Embryonic facial prominence (tissue), 1 donor: ENCODE data around the gene PIGQ.

Experiments used
- DNase-seq: peaks from one replicate; pipeline ENCODE4 v3.0.0-alpha.2; 2016; ENCODE audit errors: extremely low spot score

The PIGQ gene

GRCh38 chr16:628321-629061 lies 58.7 kb downstream of the PIGQ start:
- no peak for DNase-seq

DNA sequence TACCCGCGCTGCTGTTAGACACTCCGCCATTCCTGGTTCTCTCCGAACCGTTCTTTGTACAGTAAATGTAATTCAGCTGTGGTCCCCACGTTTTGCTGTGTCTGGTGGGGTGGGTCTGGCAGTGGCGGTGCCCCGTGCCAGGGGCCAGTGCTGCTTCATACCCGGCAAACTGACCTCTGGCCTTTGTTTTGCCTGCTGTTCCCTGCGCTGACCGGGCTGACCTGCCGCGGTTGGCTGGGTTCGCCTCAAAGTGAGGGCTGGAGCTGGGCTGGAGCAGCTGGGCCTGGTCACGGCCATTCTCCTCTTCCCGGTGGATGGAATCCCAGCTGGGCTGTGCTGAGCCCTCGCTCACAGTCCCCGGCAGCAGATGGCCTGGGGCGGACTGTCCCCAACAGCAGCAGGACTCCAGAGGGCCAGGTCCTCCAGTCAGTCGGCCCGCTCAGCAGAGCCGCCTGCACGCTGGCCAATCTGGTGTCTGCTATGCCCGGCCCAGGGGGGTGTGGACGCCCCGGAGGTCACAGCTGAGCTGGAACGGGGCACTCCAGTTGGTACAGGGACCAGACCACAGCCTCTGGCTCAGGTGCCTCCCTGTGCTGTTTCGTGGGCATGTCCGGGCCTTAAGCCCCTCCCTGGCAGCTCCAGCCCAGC lies 59.5 kb downstream of the PIGQ start:
- DNase-seq = no peak

DNA sequence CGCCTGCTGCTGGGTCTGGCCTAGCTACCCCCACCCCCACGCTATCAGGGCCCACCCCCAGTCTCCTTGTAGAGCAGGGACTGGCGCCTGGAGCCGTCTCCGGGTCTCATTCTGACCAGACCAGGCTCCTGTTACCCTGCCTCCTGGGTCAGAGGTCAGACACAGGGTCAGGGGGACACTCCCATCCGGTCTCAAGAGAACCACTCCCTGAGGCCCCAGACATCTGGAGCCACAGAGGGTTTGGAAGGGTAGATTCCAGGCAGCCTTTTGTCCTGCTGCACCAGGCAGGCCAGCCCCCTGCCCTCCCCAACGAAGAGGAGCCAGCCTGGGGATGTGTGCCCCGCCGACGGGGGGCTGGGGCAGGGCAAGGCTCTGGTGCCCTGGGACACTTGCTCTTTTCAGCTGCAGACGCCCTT lies 60.1 kb downstream of the PIGQ start:
- no peak for DNase-seq

- no peak for DNase-seq
These were observed 60.6 kb downstream of the PIGQ start for GRCh38 chr16:630249-630814.

DNA sequence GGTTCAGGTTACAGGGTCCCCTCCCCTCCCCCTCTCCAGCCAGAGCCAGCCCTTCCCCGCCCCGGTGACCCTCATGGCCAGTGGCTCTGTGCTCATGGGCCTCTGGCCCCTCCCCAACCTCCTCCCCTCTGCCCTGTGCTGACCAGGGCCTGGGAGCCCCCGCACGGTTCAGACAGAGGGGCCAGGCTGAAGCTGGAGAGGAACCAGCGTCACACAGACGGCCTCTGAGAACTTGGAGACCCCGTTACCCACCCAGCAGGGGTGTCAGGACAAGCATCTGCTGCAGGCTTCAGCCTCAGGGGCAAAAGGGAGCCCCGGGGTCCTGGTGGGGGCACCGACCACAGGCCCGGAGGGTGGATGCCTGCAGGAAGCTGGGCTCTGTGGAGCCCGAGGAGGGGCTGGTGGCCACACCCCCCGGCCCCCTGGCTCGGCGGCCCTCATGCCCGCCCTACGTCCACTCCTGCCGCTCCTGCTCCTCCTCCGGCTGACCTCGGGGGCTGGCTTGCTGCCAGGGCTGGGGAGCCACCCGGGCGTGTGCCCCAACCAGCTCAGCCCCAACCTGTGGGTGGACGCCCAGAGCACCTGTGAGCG lies 61.1 kb downstream of the PIGQ start, which contains the start of gene WFIKKN1:
WFIKKN1 (plus strand) TSS at position 171 of the 591 bp plus-strand sequence; CDS start at position 440, 269 bp downstream.
- DNase-seq = no peak

GRCh38 chr16:631808-632358 lies 62.1 kb downstream of the PIGQ start:
- no peak for DNase-seq

DNA sequence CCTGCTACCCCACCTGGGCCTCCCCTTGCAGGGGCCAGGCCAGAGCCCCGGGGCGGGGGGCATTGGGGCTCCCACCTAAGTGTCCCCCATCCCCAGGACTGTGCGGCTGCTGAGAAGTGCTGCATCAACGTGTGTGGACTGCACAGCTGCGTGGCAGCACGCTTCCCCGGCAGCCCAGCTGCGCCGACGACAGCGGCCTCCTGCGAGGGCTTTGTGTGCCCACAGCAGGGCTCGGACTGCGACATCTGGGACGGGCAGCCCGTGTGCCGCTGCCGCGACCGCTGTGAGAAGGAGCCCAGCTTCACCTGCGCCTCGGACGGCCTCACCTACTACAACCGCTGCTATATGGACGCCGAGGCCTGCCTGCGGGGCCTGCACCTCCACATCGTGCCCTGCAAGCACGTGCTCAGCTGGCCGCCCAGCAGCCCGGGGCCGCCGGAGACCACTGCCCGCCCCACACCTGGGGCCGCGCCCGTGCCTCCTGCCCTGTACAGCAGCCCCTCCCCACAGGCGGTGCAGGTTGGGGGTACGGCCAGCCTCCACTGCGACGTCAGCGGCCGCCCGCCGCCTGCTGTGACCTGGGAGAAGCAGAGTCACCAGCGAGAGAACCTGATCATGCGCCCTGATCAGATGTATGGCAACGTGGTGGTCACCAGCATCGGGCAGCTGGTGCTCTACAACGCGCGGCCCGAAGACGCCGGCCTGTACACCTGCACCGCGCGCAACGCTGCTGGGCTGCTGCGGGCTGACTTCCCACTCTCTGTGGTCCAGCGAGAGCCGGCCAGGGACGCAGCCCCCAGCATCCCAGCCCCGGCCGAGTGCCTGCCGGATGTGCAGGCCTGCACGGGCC lies 62.9 kb downstream of the PIGQ start:
- DNase-seq = no peak

DNA sequence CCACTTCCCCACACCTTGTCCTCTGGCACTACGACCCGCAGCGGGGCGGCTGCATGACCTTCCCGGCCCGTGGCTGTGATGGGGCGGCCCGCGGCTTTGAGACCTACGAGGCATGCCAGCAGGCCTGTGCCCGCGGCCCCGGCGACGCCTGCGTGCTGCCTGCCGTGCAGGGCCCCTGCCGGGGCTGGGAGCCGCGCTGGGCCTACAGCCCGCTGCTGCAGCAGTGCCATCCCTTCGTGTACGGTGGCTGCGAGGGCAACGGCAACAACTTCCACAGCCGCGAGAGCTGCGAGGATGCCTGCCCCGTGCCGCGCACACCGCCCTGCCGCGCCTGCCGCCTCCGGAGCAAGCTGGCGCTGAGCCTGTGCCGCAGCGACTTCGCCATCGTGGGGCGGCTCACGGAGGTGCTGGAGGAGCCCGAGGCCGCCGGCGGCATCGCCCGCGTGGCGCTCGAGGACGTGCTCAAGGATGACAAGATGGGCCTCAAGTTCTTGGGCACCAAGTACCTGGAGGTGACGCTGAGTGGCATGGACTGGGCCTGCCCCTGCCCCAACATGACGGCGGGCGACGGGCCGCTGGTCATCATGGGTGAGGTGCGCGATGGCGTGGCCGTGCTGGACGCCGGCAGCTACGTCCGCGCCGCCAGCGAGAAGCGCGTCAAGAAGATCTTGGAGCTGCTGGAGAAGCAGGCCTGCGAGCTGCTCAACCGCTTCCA lies 63.7 kb downstream of the PIGQ start:
- no peak for DNase-seq
